GM19043 (cell line): Measurements from ENCODE around the gene DPYSL3.

Experiments used
- ATAC-seq: cut with Tn5 transposase; IDR thresholded peaks from one replicate; pipeline ENCODE4 v1.9.1; 2021; ENCODE audit warnings: low read depth; ENCODE audit not compliant: unreplicated experiment

The DPYSL3 gene

GRCh38 chr5:147445090-147445489 lies 64.8 kb downstream of the DPYSL3 start:
- ATAC-seq = no peak

- no peak for ATAC-seq
These were observed 67.6 kb downstream of the DPYSL3 start for GRCh38 chr5:147442224-147442623.

DNA sequence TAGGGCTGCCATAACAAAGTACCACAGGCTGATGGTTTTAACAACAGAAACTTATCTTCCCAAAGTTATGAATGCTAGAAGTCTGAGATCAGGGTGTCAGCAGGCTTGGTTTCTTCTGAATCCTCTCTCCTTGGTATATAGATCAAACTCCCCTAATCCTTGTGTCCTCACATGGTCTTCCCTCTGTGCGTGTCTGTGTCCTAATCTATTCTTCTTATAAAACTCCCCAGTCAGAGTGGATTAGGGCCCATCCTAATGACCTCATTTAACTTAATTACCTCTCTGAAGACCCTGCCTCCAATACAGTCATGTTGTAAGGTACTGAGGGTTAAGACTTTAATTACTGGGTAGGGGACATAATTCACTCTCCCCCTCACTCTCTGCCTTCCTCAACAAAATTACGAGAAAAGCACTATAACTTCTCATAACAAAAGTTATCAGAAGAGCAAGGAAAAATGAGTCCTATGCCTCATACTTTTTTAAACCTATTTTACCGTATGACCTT lies 68.6 kb downstream of the DPYSL3 start:
- no peak for ATAC-seq

GRCh38 chr5:147439254-147439653 lies 70.6 kb downstream of the DPYSL3 start:
- no peak for ATAC-seq

- ATAC-seq = no peak
These were observed 72.7 kb downstream of the DPYSL3 start for GRCh38 chr5:147437161-147437596.

- peak; percentile 70 for ATAC-seq
These were observed 73.3 kb downstream of the DPYSL3 start for GRCh38 chr5:147436596-147436995.

- ATAC-seq = no peak
These were observed 75.8 kb downstream of the DPYSL3 start for GRCh38 chr5:147434049-147434448.

DNA sequence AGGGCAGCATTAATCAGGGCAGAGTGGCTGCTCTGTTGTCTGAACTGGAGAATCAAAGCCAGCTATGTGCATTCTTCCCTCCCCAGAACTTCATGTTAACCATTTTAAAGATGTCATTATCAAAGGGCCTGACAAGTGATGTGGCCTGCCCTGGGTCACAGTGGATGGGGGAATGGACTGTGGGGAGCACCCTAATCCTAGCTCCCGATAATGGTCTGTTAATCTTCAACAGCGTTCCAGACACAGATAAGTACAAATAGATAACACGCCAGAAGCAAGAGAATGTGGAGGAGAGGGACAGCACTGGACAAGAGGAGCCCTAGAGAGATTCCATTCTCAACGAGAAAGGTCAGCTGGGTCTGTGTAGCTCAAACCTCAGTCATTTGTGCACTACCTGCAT lies 77.5 kb downstream of the DPYSL3 start:
- ATAC-seq = no peak

GRCh38 chr5:147431586-147431985 lies 78.3 kb downstream of the DPYSL3 start:
- ATAC-seq = no peak

GRCh38 chr5:147430628-147431027 lies 79.2 kb downstream of the DPYSL3 start:
- ATAC-seq = no peak

DNA sequence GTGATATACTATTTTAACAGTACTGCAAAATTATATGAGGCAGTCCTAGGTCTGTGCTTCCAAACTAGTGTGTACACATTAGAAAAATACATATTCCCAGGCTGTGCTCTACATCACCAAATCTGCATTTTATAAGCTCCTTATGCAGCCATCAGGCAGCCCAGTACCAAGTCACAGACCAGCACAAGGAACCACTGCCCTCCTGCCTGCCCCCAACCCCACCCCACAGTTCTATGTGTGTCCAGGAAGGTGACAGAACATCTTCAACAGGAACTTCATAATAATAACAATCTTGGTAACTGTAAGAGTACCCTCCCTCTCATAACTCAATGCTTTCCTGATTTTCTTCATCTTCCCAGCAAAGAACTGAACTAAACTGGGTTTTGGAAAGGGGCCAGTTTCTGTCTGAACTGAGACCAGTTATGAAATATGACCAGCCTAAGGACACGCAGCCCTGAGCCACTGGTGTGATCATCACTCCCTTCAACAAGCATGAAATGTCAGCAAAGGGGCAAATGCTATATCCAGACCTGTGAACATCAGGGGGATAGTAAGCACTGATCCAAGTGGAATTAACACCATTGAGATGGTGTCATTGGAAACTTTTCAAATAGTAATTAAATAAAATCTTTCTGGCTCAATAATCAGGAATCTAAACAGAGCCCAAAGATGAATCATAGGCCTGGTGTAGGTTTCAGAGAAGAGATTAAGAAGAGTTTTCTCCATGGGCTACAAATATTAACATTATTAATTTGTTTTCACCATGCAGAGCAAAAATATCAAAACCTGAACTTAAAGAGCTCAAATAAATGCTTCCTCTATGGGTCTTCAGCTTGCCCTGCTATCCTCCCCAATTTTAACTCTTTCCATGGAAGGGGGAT lies 82.1 kb downstream of the DPYSL3 start:
- no peak for ATAC-seq

- ATAC-seq = no peak
These were observed 83.1 kb downstream of the DPYSL3 start for GRCh38 chr5:147426640-147427327.

- no peak for ATAC-seq
These were observed 91.3 kb downstream of the DPYSL3 start for GRCh38 chr5:147418613-147419012.

DNA sequence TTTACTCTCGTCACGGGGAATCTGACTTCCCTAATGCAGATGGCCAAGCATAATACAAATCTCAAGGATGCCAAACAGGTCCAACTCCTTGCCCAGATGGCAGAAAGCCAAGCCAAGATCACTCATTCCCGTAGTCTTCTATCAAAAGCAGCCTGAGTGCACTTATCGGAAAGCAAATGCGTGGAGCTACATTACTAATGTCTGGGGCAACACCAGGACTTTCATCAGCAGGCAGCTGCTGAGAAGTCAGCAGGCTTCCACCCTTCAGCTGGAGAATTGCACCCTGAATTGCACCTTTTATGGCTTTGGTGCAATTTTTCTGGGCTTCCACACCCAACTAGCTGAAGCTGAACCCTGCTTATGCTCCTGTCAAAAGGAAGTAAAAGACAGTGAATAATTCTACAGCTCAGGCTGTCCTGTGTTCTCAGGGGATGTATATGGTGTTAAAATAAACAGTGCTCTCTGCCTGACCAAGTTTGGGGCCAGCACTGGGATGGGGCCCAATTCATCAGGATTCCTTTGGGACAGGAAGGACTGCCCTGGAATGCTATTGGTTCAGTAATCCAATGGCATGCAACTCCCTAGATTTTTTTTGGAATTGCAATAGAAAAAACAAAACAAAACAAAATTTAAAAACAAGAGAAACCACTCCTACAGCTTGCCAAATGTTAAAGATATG lies 92.6 kb downstream of the DPYSL3 start:
- no peak for ATAC-seq

- ATAC-seq = no peak
These were observed 94.2 kb downstream of the DPYSL3 start for GRCh38 chr5:147415651-147416050.

DNA sequence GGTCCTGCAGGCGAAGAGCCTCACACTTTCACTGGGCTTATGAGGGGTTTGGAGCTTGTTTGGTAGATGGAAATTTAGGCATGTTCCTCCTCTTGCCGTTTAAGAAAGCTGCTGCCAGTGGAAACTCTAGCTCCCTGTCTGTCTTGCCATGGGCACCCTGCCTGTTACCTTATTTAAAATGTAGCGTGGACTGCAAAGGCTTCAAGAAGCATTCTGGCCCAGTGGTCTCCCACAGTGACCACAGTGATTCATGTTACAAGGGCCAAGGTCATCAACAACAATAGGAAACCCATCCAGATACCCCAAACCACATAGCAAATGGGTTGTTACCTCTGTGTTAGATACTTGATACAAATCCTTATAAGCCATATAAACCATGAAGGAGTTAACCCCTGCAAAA lies 96.6 kb downstream of the DPYSL3 start:
- no peak for ATAC-seq

- ATAC-seq = no peak
These were observed 97.3 kb downstream of the DPYSL3 start for GRCh38 chr5:147412561-147412960.

- no peak for ATAC-seq
These were observed 98.2 kb downstream of the DPYSL3 start for GRCh38 chr5:147411359-147412319.

DNA sequence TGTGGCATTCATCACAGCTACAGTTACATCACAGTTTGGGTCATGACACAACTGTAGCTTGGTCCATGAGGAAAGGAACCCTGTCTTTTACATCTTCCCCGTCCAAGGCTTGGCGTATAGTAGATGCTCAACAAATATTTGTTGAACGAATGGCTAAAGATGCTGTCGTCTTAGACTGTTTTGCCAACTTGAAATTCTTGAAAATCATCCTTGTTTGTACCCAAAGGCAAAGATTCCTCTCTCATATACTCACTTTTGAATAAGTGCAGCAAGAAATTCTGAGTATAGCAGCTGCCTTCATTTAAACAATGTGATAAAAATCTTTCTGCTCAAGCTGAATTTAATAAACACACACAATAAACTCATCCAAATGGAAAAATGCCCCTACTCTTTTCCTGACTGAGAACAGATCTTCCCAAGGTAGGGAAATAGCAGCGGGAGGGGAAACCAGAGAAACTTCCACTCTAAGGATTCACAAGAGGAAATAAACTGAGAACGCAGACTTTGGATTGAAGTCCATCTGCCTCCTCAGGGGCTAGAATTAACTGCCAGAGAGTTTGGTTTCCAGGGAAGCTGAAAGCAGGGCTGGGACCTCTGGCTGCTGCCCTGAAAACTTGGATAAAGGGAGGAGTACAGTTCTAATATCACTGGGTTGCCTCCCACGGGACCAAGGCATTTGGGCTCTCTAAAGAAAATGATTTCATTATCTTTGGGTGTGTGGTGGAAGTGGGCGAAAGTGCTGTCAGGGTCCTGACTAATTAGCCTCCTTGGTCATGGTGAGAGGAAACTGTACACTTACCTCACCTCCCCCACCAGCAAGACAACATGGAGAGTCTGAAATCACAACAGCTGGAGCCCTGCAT lies 99.1 kb downstream of the DPYSL3 start:
- ATAC-seq = no peak
